NCI-H1048 (cell line): Measurements from ENCODE around the gene CHRM3.

Experiments
- DNase-seq: peaks from one replicate; lab custom pipeline; 2025; lab: John Stamatoyannopoulos, UW

The CHRM3 gene

GRCh38 chr1:239413916-239414315, 27.5 kb downstream of the CHRM3 start:
- no peak for DNase-seq

- no peak for DNase-seq
These were observed 30.9 kb downstream of the CHRM3 start for GRCh38 chr1:239417221-239417620.

GRCh38 chr1:239417986-239418640, 31.7 kb downstream of the CHRM3 start:
- DNase-seq = no peak

GRCh38 chr1:239418681-239419080, 32.3 kb downstream of the CHRM3 start:
- DNase-seq = no peak

GRCh38 chr1:239421811-239422210, 35.4 kb downstream of the CHRM3 start:
- DNase-seq = no peak

GRCh38 chr1:239422818-239423217, 36.5 kb downstream of the CHRM3 start:
- DNase-seq = no peak

- no peak for DNase-seq
These were observed 40.6 kb downstream of the CHRM3 start for GRCh38 chr1:239426821-239427475.

- DNase-seq = no peak
These were observed 41.3 kb downstream of the CHRM3 start for GRCh38 chr1:239427712-239428111.

GRCh38 chr1:239428120-239428710, 41.8 kb downstream of the CHRM3 start:
- no peak for DNase-seq

GRCh38 chr1:239429163-239429562, 42.8 kb downstream of the CHRM3 start:
- DNase-seq = no peak

- DNase-seq = no peak
These were observed 45.9 kb downstream of the CHRM3 start for GRCh38 chr1:239432255-239432654.

- DNase-seq = no peak
These were observed 47.8 kb downstream of the CHRM3 start for GRCh38 chr1:239434181-239434580.
